ENCODE measurements around the gene SLC12A2. TPM values are rescaled to one million over a fixed set of nuclear protein-coding genes. Genes with fewer than 3 reads are reported as not detected.

SLC12A2 gene
- total RNA-seq, 1 donor from 2014 or later = 29.2 TPM

- Mint-ChIP-seq H3K4me3 (ENCODE audit: unreplicated experiment) (no peak overlapping the region), H3K27me3 (ENCODE audit: unreplicated experiment) (no peaks in the 10 kb centered on the region), H3K9me3 (ENCODE audit: unreplicated experiment) (no peaks in the 10 kb centered on the region), H3K36me3 (ENCODE audit: unreplicated experiment) (peaks cover 4% of the 10 kb centered on the region), H3K27ac (ENCODE audit: unreplicated experiment) (no peak overlapping the region), H3K4me1 (ENCODE audit: low read depth, unreplicated experiment) (no peaks in the 10 kb centered on the region)
- no peak for DNase-seq
- no peak for TF ChIP-seq CTCF (IDR thresholded peaks at IDR 0.05; ENCODE audit: partially characterized antibody, unreplicated experiment)
These were observed 48.9 kb downstream of the SLC12A2 start for GRCh38 chr5:128132499-128132898.

GRCh38 chr5:128135286-128135685, 51.7 kb downstream of the SLC12A2 start:
- TF ChIP-seq CTCF (IDR thresholded peaks at IDR 0.05; ENCODE audit: partially characterized antibody, unreplicated experiment) = no peak
- Mint-ChIP-seq H3K4me1 (ENCODE audit: low read depth, unreplicated experiment) (no peaks in the 10 kb centered on the region), H3K36me3 (ENCODE audit: unreplicated experiment) (peaks cover 4% of the 10 kb centered on the region), H3K27me3 (ENCODE audit: unreplicated experiment) (no peaks in the 10 kb centered on the region), H3K27ac (ENCODE audit: unreplicated experiment) (peak overlapping the region; percentile 77), H3K4me3 (ENCODE audit: unreplicated experiment) (no peak overlapping the region), H3K9me3 (ENCODE audit: unreplicated experiment) (no peaks in the 10 kb centered on the region)
- no peak for DNase-seq

- Mint-ChIP-seq H3K36me3 (ENCODE audit: unreplicated experiment) (no peaks in the 10 kb centered on the region), H3K27me3 (ENCODE audit: unreplicated experiment) (no peaks in the 10 kb centered on the region), H3K4me3 (ENCODE audit: unreplicated experiment) (no peak overlapping the region), H3K9me3 (ENCODE audit: unreplicated experiment) (no peaks in the 10 kb centered on the region), H3K4me1 (ENCODE audit: low read depth, unreplicated experiment) (no peaks in the 10 kb centered on the region), H3K27ac (ENCODE audit: unreplicated experiment) (no peak overlapping the region)
- no peak for DNase-seq
- no peak for TF ChIP-seq CTCF (IDR thresholded peaks at IDR 0.05; ENCODE audit: partially characterized antibody, unreplicated experiment)
These were observed 60.3 kb downstream of the SLC12A2 start for GRCh38 chr5:128143911-128144310.

GRCh38 chr5:128144491-128144890, 60.9 kb downstream of the SLC12A2 start:
- H3K27ac Mint-ChIP-seq (ENCODE audit: unreplicated experiment) = no peak overlapping the region
- H3K27me3 Mint-ChIP-seq (ENCODE audit: unreplicated experiment) = no peaks in the 10 kb centered on the region
- H3K4me3 Mint-ChIP-seq (ENCODE audit: unreplicated experiment) = no peak overlapping the region
- no peaks in the 10 kb centered on the region for H3K36me3 Mint-ChIP-seq (ENCODE audit: unreplicated experiment)
- DNase-seq = no peak
- H3K4me1 Mint-ChIP-seq (ENCODE audit: low read depth, unreplicated experiment) = no peaks in the 10 kb centered on the region
- no peaks in the 10 kb centered on the region for H3K9me3 Mint-ChIP-seq (ENCODE audit: unreplicated experiment)
- no peak for TF ChIP-seq CTCF (IDR thresholded peaks at IDR 0.05; ENCODE audit: partially characterized antibody, unreplicated experiment)

GRCh38 chr5:128146671-128147070, 63.1 kb downstream of the SLC12A2 start:
- no peak overlapping the region for H3K27ac Mint-ChIP-seq (ENCODE audit: unreplicated experiment)

More at GRCh38 chr5:128146671-128147070, 63.1 kb downstream of the SLC12A2 start:
- H3K4me1 Mint-ChIP-seq (ENCODE audit: low read depth, unreplicated experiment) = no peaks in the 10 kb centered on the region
- H3K36me3 Mint-ChIP-seq (ENCODE audit: unreplicated experiment) = no peaks in the 10 kb centered on the region
- TF ChIP-seq CTCF (IDR thresholded peaks at IDR 0.05; ENCODE audit: partially characterized antibody, unreplicated experiment) = no peak
- H3K4me3 Mint-ChIP-seq (ENCODE audit: unreplicated experiment) = no peak overlapping the region
- H3K9me3 Mint-ChIP-seq (ENCODE audit: unreplicated experiment) = no peaks in the 10 kb centered on the region
- DNase-seq = no peak
- no peaks in the 10 kb centered on the region for H3K27me3 Mint-ChIP-seq (ENCODE audit: unreplicated experiment)

Measured in glutamatergic neuron (in vitro differentiated cells).